ENCODE data around the gene TOM1.

Gene TOM1

GRCh38 chr22:35292786-35293185 lies 6.9 kb upstream of the TOM1 start:
- no peak overlapping the region for H3K27ac ChIP-seq
- TF ChIP-seq CTCF (IDR thresholded peaks at IDR 0.05) = no peak
- TF ChIP-seq ZFX (IDR thresholded peaks at IDR 0.05; ENCODE audit: borderline replicate concordance) = no peak

GRCh38 chr22:35296051-35296450 lies 3.6 kb upstream of the TOM1 start:
- no peak overlapping the region for H3K27ac ChIP-seq
- no peak for TF ChIP-seq ZFX (IDR thresholded peaks at IDR 0.05; ENCODE audit: borderline replicate concordance)
- no peak for TF ChIP-seq CTCF (IDR thresholded peaks at IDR 0.05)

- peak overlapping the region; percentile 69 for H3K27ac ChIP-seq
- TF ChIP-seq CTCF (IDR thresholded peaks at IDR 0.05) (no peak), ZFX (IDR thresholded peaks at IDR 0.05; ENCODE audit: borderline replicate concordance) (no peak)
Observed at GRCh38 chr22:35299217-35299672, 449 bp upstream of the TOM1 start.

DNA sequence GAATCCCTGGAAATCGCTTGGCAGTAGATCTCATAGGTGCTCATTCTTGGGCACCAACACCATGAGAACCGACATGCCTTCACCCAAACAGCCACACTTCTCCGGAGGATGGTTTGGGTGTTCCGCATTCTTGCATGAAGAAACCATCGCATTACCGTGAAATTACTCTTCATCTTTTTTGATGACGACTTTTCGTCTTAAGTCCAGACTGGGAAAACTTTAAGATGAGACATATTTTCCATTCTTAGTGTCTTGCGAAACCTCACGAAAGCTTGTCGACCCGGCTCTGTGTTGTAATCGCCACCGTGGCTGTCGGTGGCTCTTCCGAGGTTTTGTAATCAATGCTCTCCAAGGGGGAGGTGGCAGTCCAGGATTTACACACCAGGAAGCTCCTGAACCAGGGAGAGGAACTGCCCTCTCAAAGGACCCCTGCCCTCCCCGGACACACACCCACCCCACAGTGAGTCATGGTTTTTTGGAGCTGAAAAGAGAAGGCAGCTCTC lies 1.7 kb downstream of the TOM1 start:
- TF ChIP-seq CTCF (IDR thresholded peaks at IDR 0.05) = no peak
- no peak for TF ChIP-seq ZFX (IDR thresholded peaks at IDR 0.05; ENCODE audit: borderline replicate concordance)
- H3K27ac ChIP-seq = peak overlapping the region; percentile 69; the same call in 1 of the 2 replicates

GRCh38 chr22:35303029-35303624 lies 3.4 kb downstream of the TOM1 start:
- TF ChIP-seq ZFX (IDR thresholded peaks at IDR 0.05; ENCODE audit: borderline replicate concordance) = no peak
- no peak for TF ChIP-seq CTCF (IDR thresholded peaks at IDR 0.05)
- H3K27ac ChIP-seq = no peak overlapping the region

DNA sequence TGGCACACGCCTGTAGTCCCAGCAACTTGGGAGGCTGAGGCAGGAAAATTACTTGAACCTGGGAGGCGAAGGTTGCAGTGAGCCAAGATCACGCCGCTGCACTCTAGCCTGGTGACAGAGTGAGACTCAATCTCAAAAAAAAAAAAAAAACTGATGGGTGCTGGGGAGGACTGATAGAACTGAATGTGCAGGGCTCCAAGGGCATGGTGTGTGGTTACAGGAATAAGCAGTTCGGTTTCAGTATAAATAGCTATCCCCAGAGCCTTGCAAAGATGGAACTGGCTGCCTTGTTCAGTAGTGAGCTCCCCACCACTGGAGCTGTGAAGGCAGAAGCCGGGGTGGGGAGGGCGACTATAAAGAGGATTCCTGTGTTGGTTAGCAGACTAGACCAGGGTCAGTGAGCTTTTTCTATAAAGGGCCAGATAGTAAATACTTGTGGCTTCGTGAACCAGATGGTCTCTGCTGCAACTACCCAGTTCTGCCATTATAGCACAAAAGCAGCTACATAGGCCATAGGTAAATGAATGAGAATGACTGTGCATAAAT lies 5.9 kb downstream of the TOM1 start:
- no peak for TF ChIP-seq ZFX (IDR thresholded peaks at IDR 0.05; ENCODE audit: borderline replicate concordance)
- no peak for TF ChIP-seq CTCF (IDR thresholded peaks at IDR 0.05)
- no peak overlapping the region for H3K27ac ChIP-seq

- no peak overlapping the region for H3K27ac ChIP-seq
- TF ChIP-seq ZFX (IDR thresholded peaks at IDR 0.05; ENCODE audit: borderline replicate concordance) (no peak), CTCF (IDR thresholded peaks at IDR 0.05) (no peak)
Observed at GRCh38 chr22:35306350-35306967, 6.8 kb downstream of the TOM1 start.

All from 22Rv1 (cell line).